GM18499 (cell line): ENCODE data around the gene LYRM9.

Source experiments
- ATAC-seq: cut with Tn5 transposase; IDR thresholded peaks from one replicate; pipeline ENCODE4 v1.9.1; 2021; ENCODE audit warnings: moderate number of reproducible peaks; ENCODE audit not compliant: insufficient read depth, unreplicated experiment

LYRM9 gene

DNA sequence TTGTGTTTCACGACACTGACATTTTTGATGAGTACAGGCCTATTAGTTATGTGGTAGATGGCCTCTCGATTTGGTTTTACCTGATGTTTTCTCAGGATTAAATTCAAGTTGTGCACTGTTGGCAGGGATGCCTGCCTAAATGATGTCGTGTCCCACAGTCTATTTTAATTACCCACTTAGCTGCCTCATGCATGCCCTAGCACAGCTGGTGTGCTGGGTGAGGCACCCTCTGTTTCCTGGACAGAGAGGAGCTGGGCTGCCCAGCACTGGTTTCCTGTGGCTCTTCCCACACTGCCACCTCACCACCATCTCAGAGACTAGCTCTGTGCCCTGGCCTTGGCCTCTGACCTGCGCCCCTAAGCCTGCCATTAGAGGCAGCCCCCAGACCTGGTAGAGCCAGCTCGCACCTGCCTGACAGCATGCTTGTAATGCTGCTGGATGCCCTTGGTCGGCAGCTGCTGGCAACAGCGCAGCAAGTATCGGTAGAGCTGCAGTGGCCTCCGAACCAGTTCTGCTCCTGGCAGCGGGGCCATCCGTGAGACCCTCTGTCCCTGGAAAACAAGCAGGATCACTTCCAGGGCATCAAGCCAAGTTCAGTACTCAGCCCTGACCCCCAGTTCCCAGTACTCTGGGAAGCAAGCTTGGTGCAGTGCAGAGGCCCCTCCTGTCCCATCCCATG lies 10.9 kb downstream of the LYRM9 start:
- no peak for ATAC-seq

DNA sequence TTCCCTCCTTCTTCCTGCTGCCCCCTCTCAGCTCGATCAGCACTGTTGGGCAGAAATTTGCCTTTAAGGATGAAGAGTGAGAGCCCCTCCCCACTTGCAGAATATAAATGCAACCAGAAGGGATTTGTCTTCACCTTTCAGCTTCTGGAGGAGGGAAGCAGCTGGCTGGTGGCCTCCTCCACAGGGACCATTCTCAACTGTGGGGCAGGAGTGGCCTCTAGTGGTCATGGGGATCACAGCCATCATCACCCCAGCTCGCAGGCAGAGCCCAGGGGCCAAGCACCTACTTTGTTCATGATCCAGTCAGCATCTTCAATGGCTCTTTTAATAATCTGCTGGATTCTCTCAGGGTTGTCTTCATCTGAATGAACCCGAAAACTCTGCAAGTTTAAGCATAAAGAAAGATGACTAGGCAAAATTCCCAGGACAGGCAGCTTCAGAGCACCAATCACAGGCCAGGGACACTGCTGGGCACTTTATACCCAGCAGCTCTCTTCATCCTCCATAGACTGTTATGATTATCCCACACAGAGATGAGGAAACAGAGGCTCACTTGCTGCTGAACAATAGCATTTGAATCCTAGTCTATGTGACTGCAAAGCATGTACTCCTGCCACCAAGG lies 13.1 kb downstream of the LYRM9 start:
- no peak for ATAC-seq

DNA sequence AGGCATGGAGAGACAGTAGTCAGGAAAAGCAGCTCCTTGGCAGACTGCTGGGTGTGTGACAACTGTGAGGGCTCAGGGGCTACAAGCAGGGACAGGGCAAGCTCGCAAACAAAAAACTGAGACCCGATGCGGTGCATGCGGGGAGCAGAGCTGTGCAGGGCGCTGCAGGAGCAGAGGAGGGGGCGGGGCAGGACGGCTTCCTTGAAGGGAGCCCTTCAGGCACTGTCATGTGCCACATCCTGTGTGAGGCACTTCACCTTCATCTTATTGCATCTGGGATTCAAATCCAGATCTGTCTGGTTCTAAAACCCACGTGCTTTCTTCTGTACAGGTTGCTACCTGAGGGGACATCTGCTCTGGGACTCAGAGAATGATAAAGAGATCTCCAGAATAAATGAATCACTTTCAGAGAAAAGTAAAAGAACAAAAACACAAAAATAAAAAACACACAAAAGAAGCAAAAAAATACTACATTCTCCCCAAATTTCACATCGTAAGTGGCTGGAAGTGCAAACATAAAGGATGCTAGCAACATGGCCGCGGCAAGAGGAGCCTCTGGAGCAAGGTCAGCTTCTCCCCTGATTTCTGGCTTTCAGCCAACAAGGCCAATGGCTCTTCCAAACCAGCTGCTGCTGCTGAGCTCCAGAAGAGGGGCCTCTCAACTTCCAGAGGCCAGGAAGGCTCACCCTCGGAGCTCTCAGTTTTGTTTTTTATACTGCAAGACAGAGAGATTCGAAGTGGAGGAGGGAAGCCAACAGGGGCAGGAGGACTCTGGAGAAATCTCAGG lies 14.2 kb downstream of the LYRM9 start:
- ATAC-seq, result no peak

DNA sequence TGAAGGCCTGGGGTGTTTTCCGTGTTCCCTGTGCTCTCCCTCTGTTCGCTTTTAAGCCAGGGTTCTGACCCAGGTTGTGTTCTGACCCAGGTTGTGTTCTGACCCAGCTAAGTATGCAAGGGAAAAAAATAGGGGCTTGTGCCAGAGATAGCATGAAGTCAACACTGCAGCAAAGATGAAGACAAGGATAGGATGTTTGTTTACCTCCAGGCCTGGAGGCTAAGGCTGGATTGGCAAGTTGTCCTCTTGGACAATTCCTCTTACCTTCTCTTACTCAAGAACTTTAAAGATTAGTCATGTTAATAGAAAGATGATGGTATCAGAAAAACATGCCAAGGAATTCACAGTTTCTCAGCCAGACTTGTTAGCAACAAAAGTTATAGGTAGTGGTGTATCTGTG lies 19.4 kb downstream of the LYRM9 start:
- ATAC-seq, result no peak

DNA sequence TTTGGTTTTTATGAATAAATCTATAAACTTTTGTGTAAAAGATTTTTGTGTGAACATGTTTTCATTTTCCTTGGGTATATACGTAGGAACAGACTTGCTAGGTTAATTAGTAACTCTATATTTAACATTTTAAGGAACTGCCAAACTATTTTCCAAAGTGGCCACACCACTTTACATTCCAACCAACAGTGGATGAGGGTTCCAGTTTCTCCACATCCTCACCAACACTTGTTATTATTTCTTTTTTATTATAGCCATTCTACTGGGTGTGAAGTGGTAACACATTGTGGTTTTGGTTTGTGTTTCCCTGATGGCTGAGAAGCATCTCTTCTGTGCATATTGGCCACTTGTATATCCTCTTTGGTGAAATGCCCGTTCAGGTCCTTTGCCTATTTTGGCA lies 20.0 kb downstream of the LYRM9 start:
- no peak for ATAC-seq

DNA sequence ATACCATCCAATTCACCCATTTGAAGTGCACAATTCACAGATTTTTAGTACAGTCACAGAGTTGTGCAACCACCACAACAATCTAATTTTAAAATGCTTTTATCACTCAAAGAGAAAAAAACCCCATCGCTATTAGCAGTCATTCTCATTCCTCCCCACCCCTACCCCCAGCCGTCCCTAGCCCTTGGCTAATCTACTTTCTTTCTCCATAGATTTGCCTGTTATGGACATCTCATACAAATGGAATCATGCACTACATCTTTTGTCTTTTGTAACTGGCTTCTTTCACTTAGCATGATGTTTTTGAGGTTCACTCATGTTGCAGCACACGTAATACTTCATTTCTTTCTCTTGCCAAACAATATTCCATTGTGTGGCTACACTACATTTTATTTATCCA lies 20.4 kb downstream of the LYRM9 start:
- no peak for ATAC-seq

DNA sequence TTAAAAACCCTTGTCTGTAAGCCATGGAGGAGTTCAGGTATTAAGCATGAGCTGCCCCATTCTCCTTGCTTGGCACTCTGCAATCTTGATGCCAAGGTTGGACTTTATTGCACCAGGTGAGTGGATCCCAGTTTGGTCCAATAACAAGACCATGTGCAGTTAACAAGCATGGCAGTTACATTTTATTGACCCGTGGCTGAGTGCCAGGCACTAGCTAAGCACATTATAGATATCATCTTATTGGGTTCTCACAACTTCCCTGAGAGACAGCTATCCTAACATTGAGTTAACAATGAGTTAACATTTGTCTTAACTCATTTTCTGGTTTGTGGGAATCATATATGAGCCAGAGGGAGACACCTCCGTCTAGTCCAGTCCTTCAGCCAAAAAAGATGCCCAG lies 21.8 kb downstream of the LYRM9 start:
- no peak for ATAC-seq

DNA sequence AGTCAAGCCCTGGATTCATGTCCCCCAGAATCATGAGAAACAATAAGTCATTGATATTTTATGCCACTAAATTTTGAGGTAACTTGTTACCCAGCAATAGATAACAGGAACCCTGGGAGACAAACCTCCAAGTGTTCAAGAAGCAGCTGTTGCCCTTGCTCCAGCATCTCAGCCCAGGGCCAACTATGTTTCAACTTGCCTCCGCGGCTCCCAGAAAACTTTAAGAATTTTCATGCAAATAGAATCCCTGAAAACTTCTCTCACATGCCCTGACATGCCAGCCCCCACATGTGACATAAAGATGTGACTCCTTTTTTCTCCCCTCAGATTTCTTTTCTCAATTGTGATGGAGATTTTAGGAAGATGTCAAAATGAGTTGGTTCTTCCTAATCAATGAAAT lies 22.8 kb downstream of the LYRM9 start:
- no peak for ATAC-seq

DNA sequence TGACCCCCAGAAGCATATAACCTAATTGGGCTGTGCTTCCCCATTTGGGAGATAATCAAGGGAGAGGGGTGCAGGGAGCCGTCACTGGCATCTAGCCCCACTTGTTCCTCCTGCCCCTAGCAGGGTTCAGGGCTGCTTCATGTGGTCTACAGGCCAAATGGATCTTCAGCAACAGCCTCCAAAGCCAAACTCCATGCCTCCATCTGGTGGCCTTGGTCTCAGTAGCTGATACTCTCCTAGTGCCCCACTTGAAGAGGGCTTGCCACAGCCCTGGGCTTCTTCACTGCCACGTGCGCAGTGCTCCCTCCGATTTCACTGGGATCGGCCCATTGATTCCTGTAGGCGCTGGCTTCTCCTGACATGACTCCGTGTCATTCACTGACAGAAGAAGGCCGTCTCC lies 24.6 kb downstream of the LYRM9 start:
- no peak for ATAC-seq

DNA sequence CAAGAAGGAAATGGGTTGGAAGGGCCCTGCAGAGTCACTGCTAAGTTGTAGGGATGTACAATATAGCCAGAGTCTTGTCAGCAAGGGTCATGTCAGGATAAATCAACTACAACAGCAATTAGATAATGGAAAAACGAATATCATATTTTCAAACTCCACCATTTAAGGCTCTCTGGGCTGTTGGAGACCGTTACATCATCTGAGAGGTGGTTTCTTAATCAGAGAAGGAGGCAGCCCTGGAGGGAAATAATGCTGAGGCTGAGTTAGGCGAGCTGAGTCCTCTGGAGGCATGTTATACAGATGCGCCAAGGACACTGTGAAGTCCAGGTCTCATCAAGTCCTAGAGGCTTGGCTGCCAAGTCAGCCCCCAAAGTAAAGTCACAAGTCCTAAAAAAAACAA lies 30.3 kb downstream of the LYRM9 start:
- ATAC-seq, result no peak

DNA sequence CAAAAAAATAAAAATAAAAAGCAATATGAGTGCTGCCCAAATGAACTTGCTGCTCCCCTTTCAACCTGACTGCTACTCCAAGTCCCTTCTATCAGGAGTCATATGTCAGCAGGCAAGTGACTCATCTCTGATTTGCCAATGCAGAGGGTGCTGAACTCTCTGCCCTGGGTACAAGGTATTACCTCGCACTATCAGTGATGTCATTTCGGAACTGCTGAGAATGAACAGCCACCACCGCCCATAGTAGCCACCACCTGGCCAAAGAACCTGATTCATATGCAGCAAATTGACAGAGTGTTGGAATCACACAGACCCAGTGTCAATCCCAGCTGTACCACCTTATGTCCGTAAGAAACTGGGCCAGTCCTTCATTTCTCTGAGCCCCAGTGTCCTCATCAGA lies 31.2 kb downstream of the LYRM9 start:
- ATAC-seq, result no peak

DNA sequence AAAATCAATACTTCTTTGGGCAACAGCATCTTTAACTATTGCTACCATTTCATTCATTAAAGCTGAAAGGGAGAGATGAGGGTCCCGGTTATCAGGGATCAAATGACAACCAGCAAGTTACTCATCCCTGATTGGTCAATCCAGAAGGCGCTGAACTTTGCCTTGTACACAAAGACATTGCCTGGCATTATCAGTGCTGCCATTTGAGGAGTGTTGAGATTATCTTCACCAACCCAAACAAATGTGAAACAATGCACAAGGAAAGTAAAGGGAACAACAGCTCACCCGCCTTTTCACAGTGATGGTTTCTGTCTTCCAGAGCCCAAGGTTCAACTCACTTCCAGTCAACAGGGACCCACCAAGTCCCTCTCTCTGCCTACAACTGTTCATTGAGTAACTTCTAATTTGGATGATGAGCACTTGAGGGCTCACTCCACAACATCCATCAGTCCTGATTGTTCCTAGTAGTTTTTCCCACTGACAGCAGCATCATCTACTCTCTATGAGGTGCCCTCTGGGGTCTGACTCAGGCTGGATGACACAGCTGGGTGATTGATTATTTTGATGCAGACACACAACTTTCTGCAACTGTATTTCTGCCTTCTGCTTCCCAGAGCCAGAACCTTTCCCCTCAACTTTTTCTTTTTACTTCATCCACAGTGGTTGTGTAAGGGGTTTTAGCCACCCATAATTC lies 32.0 kb downstream of the LYRM9 start:
- ATAC-seq, result no peak

DNA sequence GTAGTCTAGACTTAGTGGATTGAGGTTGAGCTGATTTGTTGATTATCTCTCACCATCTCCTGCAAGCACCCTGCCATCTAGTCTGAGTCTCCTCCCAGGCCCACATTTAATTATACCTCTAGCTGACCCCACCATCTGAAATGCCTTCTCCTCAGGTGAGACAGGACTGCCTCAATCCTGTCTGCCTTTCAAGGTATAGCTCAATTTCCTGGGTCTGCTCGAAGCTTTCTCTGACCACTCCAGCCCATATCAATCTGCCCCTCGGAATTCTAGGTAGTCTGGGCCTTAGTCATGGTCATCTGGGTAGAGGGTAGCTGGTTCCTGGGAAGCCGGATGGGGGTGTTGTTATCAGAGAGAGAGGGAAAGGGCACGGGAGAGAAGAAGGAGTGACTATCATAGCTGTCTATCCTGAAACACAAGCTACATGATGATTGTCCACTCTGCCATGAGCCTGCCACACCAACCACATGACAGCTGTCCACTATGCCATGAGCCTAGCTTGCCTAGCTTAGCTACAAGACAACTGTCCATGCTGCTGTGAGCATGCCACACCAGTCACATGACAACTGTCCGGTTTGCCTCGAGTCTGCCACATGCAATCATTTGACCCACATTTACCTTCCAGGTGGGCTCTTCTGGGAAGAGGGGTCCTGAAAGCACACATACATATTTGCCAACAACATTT lies 34.4 kb downstream of the LYRM9 start:
- ATAC-seq, result no peak

DNA sequence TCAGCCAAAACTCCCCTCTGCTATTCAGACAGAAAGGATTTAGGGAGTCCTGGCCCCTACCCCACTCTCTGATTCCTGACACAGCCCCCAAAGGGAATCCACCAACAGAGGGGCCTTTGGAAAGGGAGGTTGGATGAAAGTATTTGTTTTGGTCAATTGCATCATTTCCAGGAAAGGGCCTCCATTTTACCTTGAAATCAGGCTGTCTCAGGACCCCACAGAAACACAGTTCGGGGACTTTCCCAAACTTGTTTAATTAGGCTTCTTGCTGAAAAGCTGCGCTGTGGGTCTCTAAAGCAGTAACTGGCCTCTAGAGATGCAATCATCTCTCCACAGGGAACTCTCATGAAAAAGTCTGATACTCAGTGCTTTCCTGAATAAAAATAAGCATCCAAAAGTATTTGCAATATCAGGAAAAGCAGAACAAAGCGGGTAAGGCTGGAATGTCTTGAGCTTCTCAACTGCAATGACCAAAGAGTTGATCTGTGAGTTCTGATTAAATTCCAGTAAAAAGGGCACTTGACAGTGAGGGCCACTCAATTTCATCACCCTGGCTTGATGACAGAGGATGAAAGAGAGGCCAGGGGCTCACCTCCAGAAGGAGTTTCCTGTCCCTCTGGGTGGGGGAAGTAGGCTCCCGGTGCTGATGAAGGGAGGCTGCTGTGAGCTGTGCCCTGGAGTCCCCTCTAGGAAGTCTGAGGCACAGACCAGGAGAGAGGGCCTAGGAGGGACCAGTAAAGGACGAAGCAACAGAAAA lies 36.3 kb downstream of the LYRM9 start:
- ATAC-seq, result no peak

DNA sequence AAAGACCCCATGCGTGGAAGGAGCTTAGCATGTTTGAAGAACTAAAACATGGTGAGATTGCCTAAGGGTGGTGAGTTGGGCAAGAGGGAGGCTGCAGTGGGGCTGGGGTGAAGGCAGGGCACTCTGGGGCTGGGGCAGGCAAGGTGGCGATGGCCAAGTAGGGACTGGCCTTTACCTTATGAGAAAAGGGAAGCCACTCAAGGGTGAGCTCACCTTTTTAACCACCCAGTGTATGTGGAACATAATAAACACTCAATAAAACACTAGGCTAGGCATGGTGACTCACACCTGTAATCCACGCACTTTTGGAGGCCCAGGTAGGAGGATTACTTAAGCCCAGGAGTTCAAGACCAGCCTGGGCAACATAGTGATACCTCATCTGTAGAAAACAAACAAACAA lies 37.7 kb downstream of the LYRM9 start:
- no peak for ATAC-seq

DNA sequence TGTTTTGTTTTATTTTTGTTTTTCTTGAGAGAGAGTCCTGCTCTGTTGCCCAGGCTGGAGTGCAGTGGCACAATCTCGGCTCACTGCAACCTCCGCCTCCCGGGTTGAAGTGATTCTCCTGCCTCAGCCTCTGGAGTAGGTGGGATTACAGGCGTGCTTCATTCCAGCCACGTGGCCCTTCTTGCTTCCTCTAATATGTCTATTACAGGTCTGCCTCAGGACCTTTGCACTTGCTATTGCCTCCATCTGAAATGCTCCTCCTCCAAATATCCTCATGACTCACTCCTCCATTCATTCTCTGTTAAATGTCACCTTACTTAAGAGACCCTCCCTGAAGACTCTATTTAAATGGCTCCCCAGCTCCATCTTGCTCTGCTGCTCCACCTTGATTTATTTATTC lies 39.0 kb downstream of the LYRM9 start:
- no peak for ATAC-seq

DNA sequence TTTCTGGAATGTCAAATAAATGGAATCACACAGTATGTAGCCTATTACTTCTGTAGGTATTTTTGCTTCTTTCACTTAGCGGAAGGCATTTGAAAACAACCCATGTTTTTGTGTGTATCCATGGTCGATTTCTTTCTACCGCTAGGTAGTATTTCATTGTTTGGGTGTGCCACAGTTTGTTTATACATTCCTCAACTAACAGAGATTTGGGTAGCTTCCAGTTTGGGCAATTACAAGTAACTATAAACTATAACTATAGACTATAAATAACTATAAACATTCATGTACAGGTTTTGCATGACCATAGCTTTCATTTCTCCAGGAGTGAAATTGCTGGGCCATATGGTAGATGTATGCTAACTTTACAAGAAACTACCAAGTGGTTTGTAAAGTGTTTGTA lies 40.1 kb downstream of the LYRM9 start:
- ATAC-seq, result no peak

DNA sequence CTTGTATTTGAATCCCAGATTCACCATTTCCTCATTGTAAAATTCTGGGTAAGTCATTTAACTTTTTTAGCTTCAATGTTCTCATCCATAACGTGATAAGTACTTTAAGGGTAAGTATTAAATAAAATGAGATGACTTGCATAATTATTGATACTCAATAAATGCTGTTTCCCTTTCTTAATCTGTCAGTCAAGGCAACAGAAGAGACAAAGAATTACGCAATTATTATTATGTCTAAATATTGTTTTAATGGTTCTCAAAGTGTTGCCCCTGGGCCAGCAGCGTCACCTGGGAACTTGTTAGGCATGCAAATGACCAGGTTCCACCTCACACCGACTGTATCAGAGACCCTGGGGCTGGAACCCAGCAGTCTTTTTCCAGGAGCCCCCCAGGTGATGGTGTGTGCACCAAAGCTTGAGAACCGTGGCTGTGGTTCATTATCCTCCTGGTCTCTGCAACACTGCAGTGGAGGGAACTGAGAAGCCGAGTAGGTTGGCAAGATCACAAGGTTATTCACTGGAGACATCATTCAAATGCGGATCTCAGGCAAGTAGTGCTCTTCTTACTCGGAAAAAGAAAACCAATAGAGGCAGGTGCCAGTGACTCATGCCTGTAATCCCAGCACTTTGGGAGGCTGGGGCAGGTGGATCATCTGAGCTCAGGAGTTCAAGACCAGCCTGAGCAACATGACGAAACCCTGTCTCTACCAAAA lies 43.5 kb downstream of the LYRM9 start:
- ATAC-seq, result no peak

DNA sequence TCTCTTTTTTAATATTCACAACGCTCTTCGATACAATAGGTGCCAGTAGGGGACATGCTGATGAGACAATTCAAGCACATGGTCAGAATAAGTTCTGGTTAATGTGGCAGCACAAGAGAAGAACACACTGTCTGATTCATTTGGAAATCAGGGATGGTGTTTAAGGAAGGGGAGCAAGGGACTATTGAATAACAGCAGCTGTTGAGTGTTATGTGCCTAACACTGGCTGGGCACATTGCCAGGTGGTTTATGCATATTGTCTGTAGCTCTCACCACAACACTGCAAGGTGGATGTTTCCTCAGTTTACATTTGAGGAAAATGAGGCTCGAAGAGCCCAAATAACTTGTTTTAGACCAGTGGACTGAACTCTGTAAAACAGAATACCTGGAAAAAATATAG lies 44.2 kb downstream of the LYRM9 start:
- ATAC-seq, result no peak
